Cardiac muscle cell (in vitro differentiated cells and primary cell): ENCODE data around the gene MOG. TPM values are rescaled to one million over a fixed set of nuclear protein-coding genes. Genes with fewer than 3 reads are reported as not detected.

Source experiments
- DNase-seq, 2 donors: peaks; one replicate each; pipeline versions ENCODE4 v3.0.0 to v3.0.0-alpha.2; 2010 to 2017; ENCODE audit warnings: low read depth in 1 of 2, low spot score in 1 of 2
- H3K27ac ChIP-seq: fragments of 200-600 bp; sonication (generic); 2 replicates; pipeline ENCODE4 v1.5.1; 2016
- H3K27me3 ChIP-seq: fragments of 200-600 bp; sonication (generic); 2 replicates; pipeline ENCODE4 v1.6.0; 2016; ENCODE audit warnings: control low read depth
- H3K36me3 ChIP-seq: fragments of 200-600 bp; sonication (generic); 2 replicates; pipeline ENCODE4 v1.5.1; 2016; ENCODE audit warnings: control low read depth
- H3K4me1 ChIP-seq: fragments of 200-600 bp; sonication (generic); 2 replicates; pipeline ENCODE4 v1.8.1; 2017; ENCODE audit warnings: low read depth, mild to moderate bottlenecking, mixed run types
- H3K4me3 ChIP-seq: fragments of 200-600 bp; sonication (generic); 2 replicates; pipeline ENCODE4 v1.5.1; 2016; ENCODE audit warnings: mild to moderate bottlenecking
- H3K9me3 ChIP-seq: fragments of 200-600 bp; sonication (generic); 2 replicates; pipeline ENCODE4 v1.5.1; 2017; ENCODE audit warnings: low read depth, mild to moderate bottlenecking, control low read depth
- CTCF ChIP-seq: IDR thresholded peaks from 2 replicates; pipeline ENCODE4 v1.5.1; 2012; ENCODE audit warnings: low read depth, mild to moderate bottlenecking, low read length
- polyA plus RNA-seq: library from polyadenylated mRNA; unstranded; fragments of >200 nt; fragmentation: Nextera tagmentation; extraction: Ambion mirVana; gene quantifications from 2 replicates; pipeline ENCODE4 v1.2.1, GENCODE V29; 2016
- total RNA-seq: library from RNA; depleted of rRNA; stranded (reverse); fragments of >200 nt; gene quantifications from 2 replicates; pipeline ENCODE4 v1.2.3, GENCODE V29; 2016

Gene MOG
- total and polyA plus RNA-seq, 2 experiments from 2014 or later: 1.8 to 2.4 TPM

DNA sequence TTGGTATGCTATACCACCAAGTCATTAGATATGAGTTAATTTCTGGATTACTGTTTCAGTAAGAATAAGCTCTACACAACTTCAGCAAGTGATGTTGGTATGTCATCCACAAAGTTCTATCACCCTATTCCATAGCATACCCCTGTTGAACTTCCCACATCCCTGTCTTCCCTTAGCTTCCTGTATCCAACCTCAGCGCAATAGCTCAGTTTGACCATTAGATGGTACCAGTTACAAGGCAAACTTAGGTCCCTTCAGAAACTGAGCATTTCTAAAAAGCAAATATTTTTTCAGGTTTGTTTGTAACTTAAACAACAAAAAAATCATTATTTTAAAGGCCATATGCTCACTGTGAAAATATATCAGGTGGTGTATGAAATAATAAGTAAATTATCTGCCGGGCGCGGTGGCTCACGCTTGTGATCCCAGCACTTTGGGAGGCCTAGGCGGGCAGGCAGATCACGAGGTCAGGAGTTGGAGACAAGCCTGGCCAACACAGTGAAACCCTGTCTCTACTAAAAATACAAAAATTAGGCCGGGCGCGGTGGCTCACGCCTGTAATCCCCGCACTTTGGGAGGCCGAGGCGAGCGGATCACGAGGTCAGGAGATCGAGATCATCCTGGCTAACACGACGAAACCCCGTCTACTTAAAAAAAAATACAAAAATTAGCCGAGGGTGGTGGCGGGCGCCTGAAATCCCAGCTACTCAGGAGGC lies 8.8 kb upstream of the MOG start:
- Histone ChIP-seq H3K36me3 (no peaks in the 10 kb centered on the region), H3K27me3 (no peaks in the 10 kb centered on the region), H3K27ac (no peak overlapping the region), H3K4me3 (no peak overlapping the region), H3K4me1 (peaks cover 2% of the 10 kb centered on the region), H3K9me3 (no peaks in the 10 kb centered on the region)
- DNase-seq: peak; percentile 56 to 59
- TF ChIP-seq CTCF: peak; percentile 72

DNA sequence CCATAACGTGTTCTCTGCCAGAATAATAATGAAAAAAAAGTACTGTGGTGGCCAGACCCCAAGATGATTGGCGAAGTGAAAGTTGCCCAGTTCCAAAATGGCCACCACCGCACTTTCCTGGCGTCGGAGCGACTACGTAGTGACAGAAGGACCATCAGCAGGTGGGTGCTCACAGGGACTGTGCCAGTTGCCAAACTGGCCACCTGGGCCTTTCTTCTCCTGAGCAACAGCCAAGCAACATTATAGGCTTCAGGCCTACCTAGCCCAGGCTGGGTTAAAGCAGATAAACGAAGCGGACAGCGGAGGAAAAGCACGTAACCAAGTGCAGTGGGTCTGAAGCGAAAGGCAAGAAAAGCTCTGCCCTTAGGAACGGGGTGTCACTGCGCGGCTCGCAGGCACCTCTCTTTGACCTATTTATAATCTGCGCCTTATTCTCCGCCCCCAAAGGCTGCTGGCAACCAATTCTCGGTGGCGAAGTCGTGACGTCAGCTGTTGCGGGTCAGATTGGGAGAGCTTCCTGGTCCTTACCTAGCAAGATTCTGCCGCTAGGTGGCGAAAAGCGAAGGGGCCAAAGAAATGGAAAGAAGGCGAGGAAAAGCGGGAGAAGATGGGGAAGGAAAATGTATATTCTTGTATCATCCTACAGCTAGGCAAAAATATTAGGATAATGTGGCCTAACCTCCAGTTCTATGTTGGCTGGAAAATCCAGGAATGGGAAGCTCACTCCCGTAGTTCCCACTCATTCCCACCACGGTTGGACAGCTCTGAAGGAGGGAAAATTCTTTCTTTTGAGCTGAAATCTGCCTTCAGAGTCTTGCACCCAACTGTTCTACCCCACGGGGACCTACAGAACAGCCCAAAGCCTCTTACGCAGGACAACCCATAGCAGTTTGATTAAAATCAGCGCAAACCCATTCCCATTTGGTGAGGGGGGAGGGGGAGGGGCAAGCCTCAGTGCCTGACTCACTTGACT lies 6.9 kb upstream of the MOG start:
- no peaks in the 10 kb centered on the region for H3K27me3 ChIP-seq
- H3K27ac ChIP-seq: peak overlapping the region; percentile 89
- DNase-seq: peak; percentile 97 to 99
- peak; percentile 98 for TF ChIP-seq CTCF
- H3K36me3 ChIP-seq: no peaks in the 10 kb centered on the region
- H3K4me3 ChIP-seq: peak overlapping the region; percentile 17
- H3K4me1 ChIP-seq: peaks cover 19% of the 10 kb centered on the region
- no peaks in the 10 kb centered on the region for H3K9me3 ChIP-seq

DNA sequence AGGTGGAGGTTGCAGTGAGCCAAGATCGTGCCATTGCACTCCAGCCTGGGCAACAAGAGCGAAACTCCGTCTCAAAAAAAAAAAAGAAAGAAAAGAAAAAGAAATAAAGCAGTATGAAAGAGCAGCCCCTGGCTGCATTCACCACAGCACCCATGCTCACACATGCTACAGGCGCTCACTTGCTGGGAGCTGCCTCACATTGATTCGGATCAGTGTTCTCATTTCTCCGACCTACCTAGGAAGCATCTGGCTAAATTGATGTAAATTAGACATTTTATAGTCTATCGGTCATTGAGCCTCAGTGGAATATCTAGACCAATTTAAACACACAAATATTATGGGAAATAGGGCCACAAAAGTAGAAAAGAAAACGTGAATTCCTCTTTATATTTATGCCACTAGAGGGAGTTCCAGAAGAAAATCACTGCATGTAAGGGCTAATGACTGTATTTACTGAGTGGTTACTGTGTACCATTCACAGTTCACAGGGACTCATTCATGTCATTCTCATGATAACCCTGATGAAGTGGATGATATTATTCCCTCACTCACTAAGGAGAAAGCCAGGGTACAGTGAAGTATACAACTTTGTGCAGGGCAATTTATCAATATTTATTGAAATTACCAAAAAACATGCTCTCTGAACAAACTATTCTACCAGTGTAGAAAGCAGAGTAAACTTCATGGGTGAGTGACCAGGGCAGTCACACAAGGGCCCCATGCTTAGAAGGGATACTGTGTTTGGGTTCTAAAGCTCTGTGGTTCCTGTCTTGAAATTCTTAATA lies 5.3 kb upstream of the MOG start:
- TF ChIP-seq CTCF: peak; percentile 67

DNA sequence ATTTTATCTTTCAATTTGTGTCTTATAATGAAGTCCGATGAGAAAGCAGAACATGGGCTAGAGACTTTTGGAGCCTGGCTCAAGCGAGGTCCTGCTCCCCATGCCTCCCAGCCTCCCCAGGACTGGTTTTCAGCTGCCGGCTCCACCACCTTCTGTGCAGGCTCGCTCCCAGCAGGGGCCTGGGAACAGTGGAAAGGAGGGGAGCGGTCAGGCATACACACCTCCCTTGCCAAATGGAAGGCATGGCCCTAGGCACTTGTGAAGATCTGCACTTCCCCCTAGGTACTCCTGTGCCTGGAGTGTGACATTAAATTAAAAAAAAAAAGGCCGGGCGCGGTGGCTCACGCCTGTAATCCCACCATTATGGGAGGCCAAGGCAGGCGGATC lies 4.7 kb upstream of the MOG start:
- H3K4me1 ChIP-seq: peaks cover 41% of the 10 kb centered on the region
- no peak overlapping the region for H3K4me3 ChIP-seq
- H3K27me3 ChIP-seq: no peaks in the 10 kb centered on the region
- H3K36me3 ChIP-seq: no peaks in the 10 kb centered on the region
- H3K27ac ChIP-seq: peak overlapping the region; percentile 38
- H3K9me3 ChIP-seq: no peaks in the 10 kb centered on the region
- no peak for TF ChIP-seq CTCF
- DNase-seq: no peak

More for the DNA sequence above, 5.3 kb upstream of the MOG start:
- Histone ChIP-seq H3K36me3 (no peaks in the 10 kb centered on the region), H3K27me3 (no peaks in the 10 kb centered on the region), H3K4me1 (peaks cover 35% of the 10 kb centered on the region), H3K9me3 (no peaks in the 10 kb centered on the region), H3K4me3 (no peak overlapping the region), H3K27ac (peak overlapping the region; percentile 38)
- peak; percentile 37 to 44 for DNase-seq

DNA sequence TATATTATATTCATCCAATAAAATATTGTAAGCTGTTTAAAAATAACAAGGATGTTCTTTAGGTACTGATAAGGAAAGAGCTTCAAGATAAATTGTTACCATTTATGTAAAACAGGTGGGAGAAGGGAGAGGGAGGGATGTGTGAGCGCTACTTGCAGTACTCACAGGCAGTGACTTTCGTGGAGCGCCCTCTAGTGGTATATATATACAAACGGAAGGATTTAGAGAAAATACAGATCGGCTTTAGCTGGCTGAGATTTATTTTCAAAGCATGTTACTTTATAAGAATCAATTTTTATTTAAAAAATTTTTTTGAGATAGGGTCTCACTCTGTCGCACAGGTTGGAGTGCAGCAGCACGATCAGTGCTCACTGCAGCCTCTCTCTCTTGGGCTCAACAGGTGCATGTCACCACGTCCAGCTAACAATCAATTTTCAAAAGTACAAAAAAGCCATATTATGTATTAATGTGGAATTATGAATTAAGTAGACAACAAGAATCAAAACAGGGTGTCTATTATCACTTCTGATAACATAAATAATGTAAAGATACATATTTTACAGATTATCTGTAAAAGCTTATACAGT lies 3.3 kb upstream of the MOG start:
- TF ChIP-seq CTCF: peak; percentile 71
- no peaks in the 10 kb centered on the region for H3K9me3 ChIP-seq
- no peaks in the 10 kb centered on the region for H3K36me3 ChIP-seq
- peak; percentile 86 to 91 for DNase-seq
- peak overlapping the region; percentile 99 for H3K27ac ChIP-seq
- no peaks in the 10 kb centered on the region for H3K27me3 ChIP-seq
- peaks cover 45% of the 10 kb centered on the region for H3K4me1 ChIP-seq
- H3K4me3 ChIP-seq: no peak overlapping the region
